Naive thymus-derived CD4-positive, alpha-beta T cell (primary cell): ENCODE results near the gene KAT8. TPM values are rescaled to one million over a fixed set of nuclear protein-coding genes. Genes with fewer than 3 reads are reported as not detected.

Experiments used
- ATAC-seq: fragments of 150-1000 bp; cut with Tn5 transposase; 2 replicates; pipeline ENCODE4 v1.10.0; 2021; ENCODE audit warnings: mild to moderate bottlenecking, moderate library complexity
- CTCF ChIA-PET: fragments of 350-600 bp; sonication (Branson Sonifier 250); formaldehyde crosslinking; loops from one replicate; lab custom pipeline; 2021; ENCODE audit warnings: antibody characterized with exemption; lab: Charles Lee
- POLR2A ChIA-PET: fragments of 350-600 bp; sonication (Branson Sonifier 250); formaldehyde crosslinking; loops from one replicate; lab custom pipeline; 2021; ENCODE audit warnings: antibody characterized with exemption, inconsistent platforms; lab: Charles Lee
- DNase-seq, 9 donors: peaks; one replicate each; pipeline versions ENCODE4 v3.0.0 to v3.0.0-alpha.2; 2020 to 2022; ENCODE audit warnings: mixed read lengths in 1 of 9
- H3K27ac ChIP-seq: one replicate; pipeline ENCODE4 v1.7.0; 2013; ENCODE audit warnings: mild to moderate bottlenecking, low read depth, low read length, moderate library complexity
- H3K27me3 ChIP-seq, 2 donors: one replicate each; pipeline ENCODE4 v1.7.0; 2013; ENCODE audit warnings: low read length in 2 of 2, mild to moderate bottlenecking in 2 of 2, moderate library complexity in 2 of 2; ENCODE audit not compliant: control insufficient read depth in 2 of 2, insufficient read depth in 2 of 2
- H3K36me3 ChIP-seq, 3 experiments: 1 replicate in 2 of 3; 2 replicates in 1 of 3; pipeline ENCODE4 v1.7.0; 2013; ENCODE audit warnings: low read length in 3 of 3, mild to moderate bottlenecking in 3 of 3, moderate library complexity in 1 of 3; ENCODE audit not compliant: insufficient read depth in 3 of 3, control insufficient read depth in 2 of 3
- H3K4me1 ChIP-seq, 2 donors: one replicate each; pipeline ENCODE4 v1.7.0; 2013; ENCODE audit warnings: low read length in 2 of 2, mild to moderate bottlenecking in 2 of 2, moderate library complexity in 1 of 2; ENCODE audit not compliant: control insufficient read depth in 2 of 2, insufficient read depth in 2 of 2
- H3K4me3 ChIP-seq: 2 replicates; pipeline ENCODE4 v1.7.0; 2013; ENCODE audit warnings: mild to moderate bottlenecking, low read length
- H3K9me3 ChIP-seq, 3 experiments: 1 replicate in 2 of 3; 2 replicates in 1 of 3; pipeline ENCODE4 v1.7.0; 2013; ENCODE audit warnings: low read length in 3 of 3; ENCODE audit not compliant: control insufficient read depth in 2 of 3
- H3K27ac Mint-ChIP-seq, 9 donors: one replicate each; pipeline ENCODE4 v1.8.0; 2020 to 2022; ENCODE audit warnings: mixed read lengths in 9 of 9, mild to moderate bottlenecking in 8 of 9, moderate library complexity in 5 of 9, inconsistent platforms in 2 of 9
- H3K27me3 Mint-ChIP-seq, 5 donors: one replicate each; pipeline ENCODE4 v1.8.0; 2021 to 2022; ENCODE audit warnings: mixed read lengths in 5 of 5, mild to moderate bottlenecking in 1 of 5
- H3K36me3 Mint-ChIP-seq, 5 donors: one replicate each; pipeline ENCODE4 v1.8.0; 2020 to 2022; ENCODE audit warnings: mixed read lengths in 5 of 5, mild to moderate bottlenecking in 3 of 5, inconsistent platforms in 1 of 5
- H3K4me1 Mint-ChIP-seq, 7 donors: one replicate each; pipeline ENCODE4 v1.8.0; 2020 to 2022; ENCODE audit warnings: mixed read lengths in 7 of 7, mild to moderate bottlenecking in 3 of 7, inconsistent platforms in 1 of 7
- H3K4me3 Mint-ChIP-seq, 10 donors: one replicate each; pipeline ENCODE4 v1.8.0; 2020 to 2022; ENCODE audit warnings: mild to moderate bottlenecking in 10 of 10, mixed read lengths in 10 of 10, moderate library complexity in 6 of 10, inconsistent platforms in 2 of 10
- H3K9me3 Mint-ChIP-seq, 11 donors: one replicate each; pipeline ENCODE4 v1.8.0; 2020 to 2022; ENCODE audit warnings: mixed read lengths in 11 of 11, mild to moderate bottlenecking in 4 of 11, inconsistent platforms in 1 of 11, moderate library complexity in 1 of 11
- intact Hi-C, 2 donors: fragments of 100-400 bp; cut with micrococcal nuclease; formaldehyde crosslinking; loops; one replicate each; pipeline ENCODE4 v1.15.1; 2023
- polyA plus RNA-seq, 2 donors: library from polyadenylated mRNA; unstranded; fragments of 300-500 nt; fragmentation: Illumina TruSeq; gene quantifications; one replicate each; pipeline ENCODE4 v1.2.3, GENCODE V29; 2021
- total RNA-seq, 6 experiments: library from RNA in 5 of 6; stranded (reverse) in 5 of 6; gene quantifications; 1 replicate in 5 of 6; 2 replicates in 1 of 6; pipeline ENCODE4 v1.2.3 and lab custom pipeline; 2021 to 2026

Gene KAT8
- total and polyA plus RNA-seq, 7 experiments from 2014 or later, result 63.0 to 134 (median 109) TPM

GRCh38 chr16:31125844-31126243 is 8.4 kb downstream of the KAT8 start:
- peak overlapping the region in 4 of 9 donors; percentile 34 to 70 (median 58) for H3K27ac Mint-ChIP-seq
- peaks cover 9 to 81% (median 18%) of the 10 kb centered on the region in 3 experiments for H3K36me3 ChIP-seq
- intact Hi-C loops, result no loop called here
- H3K4me3 ChIP-seq, result no peak overlapping the region
- no peaks in the 10 kb centered on the region for H3K27me3 ChIP-seq
- ChIA-PET CTCF (no interaction called here), POLR2A (no interaction called here)
- H3K4me1 ChIP-seq, result no peaks in the 10 kb centered on the region
- H3K9me3 ChIP-seq, result no peaks in the 10 kb centered on the region
- peaks cover 3 to 22% (median 13%) of the 10 kb centered on the region in 7 donors for H3K4me1 Mint-ChIP-seq
- DNase-seq, result no peak
- H3K36me3 Mint-ChIP-seq, result peaks cover 0 to 27% (median 10%) of the 10 kb centered on the region in 5 donors
- no peaks in the 10 kb centered on the region for H3K9me3 Mint-ChIP-seq
- no peak overlapping the region for H3K27ac ChIP-seq
- H3K27me3 Mint-ChIP-seq, result no peaks in the 10 kb centered on the region
- no peak overlapping the region for H3K4me3 Mint-ChIP-seq
- ATAC-seq, result no peak

GRCh38 chr16:31127182-31127581 is 9.7 kb downstream of the KAT8 start:
- ATAC-seq, result no peak
- no peak overlapping the region for H3K4me3 ChIP-seq

GRCh38 chr16:31128711-31129567 is 11.5 kb downstream of the KAT8 start:
- peak; percentile 91 for ATAC-seq
- H3K4me3 Mint-ChIP-seq, result peak overlapping the region in 3 of 10 donors; percentile 14 to 27 (median 18)
- CTCF ChIA-PET, result interaction anchor here (1.4 kb wide), 1 partner anchor 15 kb away, joined by 3 read pairs; no protein-coding TSS in a partner anchor

More at GRCh38 chr16:31127182-31127581, 9.7 kb downstream of the KAT8 start:
- intact Hi-C loops, result no loop called here
- H3K4me1 ChIP-seq, result no peaks in the 10 kb centered on the region
- H3K4me3 Mint-ChIP-seq, result no peak overlapping the region
- H3K36me3 Mint-ChIP-seq, result peaks cover 0 to 21% (median 6%) of the 10 kb centered on the region in 5 donors
- ChIA-PET CTCF (no interaction called here), POLR2A (interaction anchor here (1.3 to 1.9 kb wide), 2 partner anchors 10 to 15 kb away, joined by 4 to 8 read pairs; partner anchors contain the start of gene KAT8)
- no peak for DNase-seq
- no peaks in the 10 kb centered on the region for H3K27me3 ChIP-seq
- H3K36me3 ChIP-seq, result peaks cover 5 to 81% (median 16%) of the 10 kb centered on the region in 3 experiments
- no peaks in the 10 kb centered on the region for H3K9me3 ChIP-seq
- H3K27me3 Mint-ChIP-seq, result no peaks in the 10 kb centered on the region
- H3K9me3 Mint-ChIP-seq, result no peaks in the 10 kb centered on the region
- peaks cover 3 to 22% (median 11%) of the 10 kb centered on the region in 7 donors for H3K4me1 Mint-ChIP-seq
- H3K27ac ChIP-seq, result no peak overlapping the region
- H3K27ac Mint-ChIP-seq, result peak overlapping the region in 1 of 9 donors; percentile 32

GRCh38 chr16:31129568-31130335 is 12.3 kb downstream of the KAT8 start:
- no peak overlapping the region for H3K27ac ChIP-seq
- H3K9me3 ChIP-seq, result no peaks in the 10 kb centered on the region
- Mint-ChIP-seq H3K4me3 (peak overlapping the region in 1 of 10 donors; percentile 12), H3K27ac (no peak overlapping the region), H3K36me3 (peaks cover 0 to 18% (median 4%) of the 10 kb centered on the region in 5 donors), H3K9me3 (no peaks in the 10 kb centered on the region), H3K4me1 (peaks cover 3 to 22% (median 11%) of the 10 kb centered on the region in 7 donors), H3K27me3 (no peaks in the 10 kb centered on the region)
- no peak overlapping the region for H3K4me3 ChIP-seq
- ATAC-seq, result no peak
- ChIA-PET CTCF (interaction anchor here (1.4 kb wide), 1 partner anchor 14 kb away, joined by 3 read pairs; no protein-coding TSS in a partner anchor), POLR2A (interaction anchor here (0.7 to 2.2 kb wide), 2 partner anchors 12 to 50 kb away, joined by 4 to 6 read pairs; partner anchors contain the start of genes FUS and KAT8)
- H3K4me1 ChIP-seq, result no peaks in the 10 kb centered on the region
- intact Hi-C loops, result no loop called here
- H3K27me3 ChIP-seq, result no peaks in the 10 kb centered on the region
- DNase-seq, result no peak
- H3K36me3 ChIP-seq, result peaks cover 5 to 82% (median 13%) of the 10 kb centered on the region in 3 experiments

More at GRCh38 chr16:31128711-31129567, 11.5 kb downstream of the KAT8 start:
- H3K27me3 Mint-ChIP-seq, result no peaks in the 10 kb centered on the region
- peaks cover 5 to 88% (median 13%) of the 10 kb centered on the region in 3 experiments for H3K36me3 ChIP-seq
- peaks cover 3 to 22% (median 11%) of the 10 kb centered on the region in 7 donors for H3K4me1 Mint-ChIP-seq
- no peaks in the 10 kb centered on the region for H3K9me3 Mint-ChIP-seq
- H3K36me3 Mint-ChIP-seq, result peaks cover 0 to 18% (median 4%) of the 10 kb centered on the region in 5 donors
- intact Hi-C loops, result no loop called here
- H3K27ac ChIP-seq, result peak overlapping the region; percentile 58
- DNase-seq, result no peak
- POLR2A ChIA-PET, result interaction anchor here (0.7 to 2.2 kb wide), 4 partner anchors 12 to 772 kb away, joined by 3 to 8 read pairs (median 5); partner anchors contain the start of genes FUS and KAT8
- no peaks in the 10 kb centered on the region for H3K9me3 ChIP-seq
- no peaks in the 10 kb centered on the region for H3K4me1 ChIP-seq
- H3K27ac Mint-ChIP-seq, result peak overlapping the region in 6 of 9 donors; percentile 12 to 85 (median 60)
- H3K4me3 ChIP-seq, result no peak overlapping the region
- H3K27me3 ChIP-seq, result no peaks in the 10 kb centered on the region

GRCh38 chr16:31130336-31130891 is 12.9 kb downstream of the KAT8 start:
- Histone ChIP-seq H3K27me3 (no peaks in the 10 kb centered on the region), H3K4me3 (no peak overlapping the region), H3K36me3 (peaks cover 5 to 77% (median 13%) of the 10 kb centered on the region in 3 experiments), H3K4me1 (no peaks in the 10 kb centered on the region), H3K9me3 (no peaks in the 10 kb centered on the region), H3K27ac (no peak overlapping the region)
- H3K4me3 Mint-ChIP-seq, result no peak overlapping the region
- intact Hi-C loops, result no loop called here
- H3K27me3 Mint-ChIP-seq, result no peaks in the 10 kb centered on the region
- ChIA-PET POLR2A (interaction anchor here (1.9 kb wide), 1 partner anchor 11 kb away, joined by 8 read pairs; no protein-coding TSS in a partner anchor), CTCF (no interaction called here)
- H3K27ac Mint-ChIP-seq, result peak overlapping the region in 2 of 9 donors; percentile 31 to 58
- H3K9me3 Mint-ChIP-seq, result no peaks in the 10 kb centered on the region
- ATAC-seq (no peak), DNase-seq (no peak)
- H3K36me3 Mint-ChIP-seq, result peaks cover 0 to 18% (median 4%) of the 10 kb centered on the region in 5 donors
- peaks cover 3 to 22% (median 11%) of the 10 kb centered on the region in 7 donors for H3K4me1 Mint-ChIP-seq

GRCh38 chr16:31130899-31131298 is 13.4 kb downstream of the KAT8 start:
- no peaks in the 10 kb centered on the region for H3K27me3 Mint-ChIP-seq
- no peaks in the 10 kb centered on the region for H3K4me1 ChIP-seq
- POLR2A ChIA-PET, result interaction anchor here (1.9 kb wide), 1 partner anchor 11 kb away, joined by 8 read pairs; no protein-coding TSS in a partner anchor
- peaks cover 0 to 16% (median 4%) of the 10 kb centered on the region in 5 donors for H3K36me3 Mint-ChIP-seq
- DNase-seq (no peak), ATAC-seq (no peak)
- no peaks in the 10 kb centered on the region for H3K9me3 ChIP-seq
- CTCF ChIA-PET, result no interaction called here
- H3K27me3 ChIP-seq, result no peaks in the 10 kb centered on the region
- intact Hi-C loops, result no loop called here
- no peaks in the 10 kb centered on the region for H3K9me3 Mint-ChIP-seq
- H3K4me3 ChIP-seq, result no peak overlapping the region
- no peak overlapping the region for H3K27ac ChIP-seq
- H3K27ac Mint-ChIP-seq, result no peak overlapping the region
- peaks cover 5 to 74% (median 9%) of the 10 kb centered on the region in 3 experiments for H3K36me3 ChIP-seq
- no peak overlapping the region for H3K4me3 Mint-ChIP-seq
- H3K4me1 Mint-ChIP-seq, result peaks cover 3 to 20% (median 11%) of the 10 kb centered on the region in 7 donors
